Activated T-cell treated with anti-CD3 and anti-CD28 coated beads, Interleukin-2, amount 50 U/mL, for 4 hours (primary cell): Measurements from ENCODE around the gene SNAI3. TPM values are rescaled to one million over a fixed set of nuclear protein-coding genes. Genes with fewer than 3 reads are reported as not detected.
"Not testable (repeated sequence)": the region's sequence is repeated elsewhere in the genome, so short reads cannot be mapped to it uniquely, and the experiment has no call there.

ENCODE experiments used
- ATAC-seq, 2 donors: fragments of 200-7000 bp; cut with Tn5 transposase; one replicate each; pipeline ENCODE4 v1.10.0; 2021
- DNase-seq: peaks from one replicate; pipeline ENCODE4 v3.0.0-alpha.2; 2020
- H3K27me3 Mint-ChIP-seq: one replicate; pipeline ENCODE4 v1.8.0; 2021; ENCODE audit warnings: low read depth, mixed read lengths
- H3K36me3 Mint-ChIP-seq: one replicate; pipeline ENCODE4 v1.8.0; 2022; ENCODE audit warnings: mixed read lengths; ENCODE audit not compliant: insufficient read depth
- H3K4me1 Mint-ChIP-seq: one replicate; pipeline ENCODE4 v1.8.0; 2021; ENCODE audit warnings: low read depth, mixed read lengths
- H3K4me3 Mint-ChIP-seq: one replicate; pipeline ENCODE4 v1.8.0; 2021; ENCODE audit warnings: mild to moderate bottlenecking, moderate library complexity, mixed read lengths
- H3K9me3 Mint-ChIP-seq: one replicate; pipeline ENCODE4 v1.8.0; 2021; ENCODE audit warnings: mixed read lengths
- total RNA-seq, 3 donors: library from RNA; stranded (reverse); gene quantifications; one replicate each; pipeline ENCODE4 v1.2.1, GENCODE V29; 2021

SNAI3 gene
- total RNA-seq, 3 donors from 2014 or later = 0.90 to 1.3 (median 1.2) TPM

DNA sequence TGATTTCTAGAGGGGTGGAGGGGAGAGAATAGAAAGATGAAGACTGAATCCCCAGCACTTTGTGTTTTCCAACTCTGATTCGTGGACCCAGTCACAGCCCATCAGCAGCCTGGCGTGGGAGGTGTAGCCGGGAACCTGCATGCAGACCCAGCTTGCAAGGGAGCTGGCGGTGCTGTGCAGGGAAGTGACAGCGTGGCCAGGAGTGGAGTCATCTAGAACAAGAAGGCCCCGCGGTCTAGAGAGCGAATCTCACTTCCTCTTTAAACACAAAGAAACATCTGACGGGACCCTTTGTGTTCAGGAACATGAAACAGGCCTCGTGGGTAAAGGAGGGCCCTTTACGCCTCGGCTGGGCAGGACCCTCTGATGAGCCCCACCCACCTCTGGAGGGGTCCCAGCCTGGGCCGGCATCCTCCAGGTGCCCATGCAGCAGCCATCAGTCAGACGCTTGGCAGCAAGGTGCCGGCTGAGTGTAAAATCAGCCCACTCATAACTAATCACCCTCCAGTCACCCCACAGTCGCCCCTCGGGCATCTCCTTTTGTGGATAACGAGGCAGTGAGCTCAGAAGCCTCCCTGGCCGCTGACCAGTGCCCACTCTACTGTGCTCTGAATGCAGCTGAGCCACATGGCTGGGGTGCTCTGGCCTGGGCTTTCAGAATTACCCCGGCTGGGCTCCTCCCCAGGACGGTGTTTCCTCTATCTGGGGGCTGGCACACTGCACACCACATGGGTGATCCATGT lies 4.4 kb downstream of the SNAI3 start:
- Mint-ChIP-seq H3K36me3 (peaks cover 1% of the 10 kb centered on the region), H3K4me3 (peak overlapping the region; percentile 59), H3K9me3 (no peaks in the 10 kb centered on the region), H3K27me3 (no peaks in the 10 kb centered on the region), H3K4me1 (peaks cover 44% of the 10 kb centered on the region)
- peak; percentile 64 to 77 for ATAC-seq
- DNase-seq = peak; percentile 48

DNA sequence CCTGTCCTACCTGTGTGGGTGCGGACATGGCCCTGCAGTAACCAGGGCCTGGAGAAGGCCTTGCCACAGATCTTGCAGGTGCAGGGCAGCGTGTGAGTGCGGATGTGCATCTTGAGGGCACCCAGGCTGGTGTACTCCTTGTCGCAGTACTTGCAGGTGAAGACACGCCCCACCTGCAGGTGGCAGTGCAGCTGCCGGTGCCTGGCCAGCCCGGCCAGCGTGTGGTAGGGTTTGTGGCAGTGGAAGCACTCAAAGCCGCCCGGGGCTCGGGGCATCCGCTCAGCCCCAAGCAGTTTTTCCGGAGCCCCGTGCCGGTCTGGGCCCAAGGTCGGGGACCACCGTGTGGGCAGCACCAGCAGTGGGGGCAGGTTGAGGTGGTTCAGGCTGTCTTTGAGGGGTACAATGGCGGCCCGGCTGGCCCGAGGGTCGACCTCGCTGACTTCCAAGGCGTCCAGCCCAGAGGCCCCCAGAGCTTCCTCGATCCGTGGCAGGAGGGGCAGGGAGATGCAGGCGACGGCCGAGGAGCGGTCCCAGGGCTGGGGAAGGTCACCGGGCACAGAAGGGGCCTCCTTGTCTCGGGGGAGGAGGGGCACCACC lies 5.1 kb downstream of the SNAI3 start:
- Mint-ChIP-seq H3K9me3 (no peaks in the 10 kb centered on the region), H3K36me3 (peaks cover 1% of the 10 kb centered on the region), H3K4me3 (peak overlapping the region; percentile 59), H3K4me1 (peaks cover 44% of the 10 kb centered on the region), H3K27me3 (no peaks in the 10 kb centered on the region)
- DNase-seq = no peak
- no peak for ATAC-seq

DNA sequence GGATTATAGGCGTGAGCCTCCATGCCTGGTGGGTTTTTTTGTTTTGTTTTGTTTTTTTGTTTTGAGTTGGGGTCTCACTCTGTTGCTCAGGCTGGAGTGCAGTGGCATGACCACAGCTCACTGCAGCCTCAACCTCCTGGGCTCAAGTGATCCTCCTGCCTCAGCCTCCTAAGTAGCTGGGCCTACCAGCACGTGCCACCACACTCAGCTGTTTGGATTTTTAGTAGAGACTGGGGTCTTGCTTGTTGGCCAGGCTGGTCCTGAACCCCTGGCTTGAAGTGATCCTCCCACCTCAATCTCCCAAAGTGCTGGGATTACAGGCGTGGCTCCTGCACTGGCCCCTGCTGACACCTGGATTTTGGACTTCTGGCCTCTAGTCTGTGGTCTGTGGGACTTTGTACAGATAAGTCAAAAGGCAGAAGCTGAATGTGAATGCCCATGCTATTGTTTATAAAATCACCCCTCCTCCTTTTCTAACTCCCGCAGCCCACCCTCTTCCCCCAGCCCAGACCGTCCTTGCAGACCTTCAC lies 5.7 kb downstream of the SNAI3 start:
- H3K27me3 Mint-ChIP-seq = no peaks in the 10 kb centered on the region
- H3K4me1 Mint-ChIP-seq = peaks cover 44% of the 10 kb centered on the region
- ATAC-seq (no peak), DNase-seq (no peak)
- H3K36me3 Mint-ChIP-seq = peaks cover 1% of the 10 kb centered on the region
- H3K4me3 Mint-ChIP-seq = no peak overlapping the region
- H3K9me3 Mint-ChIP-seq = no peaks in the 10 kb centered on the region

DNA sequence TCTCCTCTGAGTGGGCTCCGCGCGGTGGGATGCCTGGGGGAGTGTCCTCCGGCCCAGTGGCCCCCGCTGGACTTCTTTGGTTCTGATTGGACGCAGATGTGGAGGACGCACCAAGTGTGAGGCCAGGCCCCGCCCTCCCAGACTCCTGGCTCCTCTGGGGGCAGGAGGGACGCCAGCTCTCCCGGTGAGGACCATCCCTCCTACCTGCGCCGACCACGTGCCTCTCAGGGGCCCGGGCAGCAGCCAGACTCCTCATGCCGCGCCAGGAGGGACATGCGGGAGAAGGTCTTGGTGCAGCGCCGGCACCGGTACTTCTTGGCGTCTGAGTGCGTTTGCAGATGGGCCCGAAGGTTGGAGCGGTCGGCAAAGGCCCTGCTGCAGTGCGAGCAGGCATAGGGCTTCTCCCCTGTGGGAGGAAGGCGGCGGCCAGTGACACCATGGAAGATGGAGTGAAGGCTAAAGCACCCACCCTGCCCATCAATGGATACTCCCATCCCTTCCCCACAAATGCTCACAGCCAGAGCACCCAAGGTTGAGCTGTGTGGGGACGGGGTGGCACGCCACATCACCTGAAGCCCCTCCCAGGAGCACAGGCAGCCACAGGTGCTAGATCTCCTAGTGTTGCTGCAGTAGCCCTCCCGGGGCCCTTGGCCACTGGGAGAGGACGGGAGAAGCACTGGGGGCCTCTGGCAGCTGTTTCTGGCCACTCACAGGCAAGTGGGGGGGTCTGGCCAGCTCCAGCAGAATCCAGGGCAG lies 7.9 kb downstream of the SNAI3 start:
- ATAC-seq = no peak
- no peak for DNase-seq
- Mint-ChIP-seq H3K36me3 (peaks cover 1% of the 10 kb centered on the region), H3K27me3 (no peaks in the 10 kb centered on the region), H3K4me1 (peaks cover 24% of the 10 kb centered on the region), H3K9me3 (no peaks in the 10 kb centered on the region), H3K4me3 (no peak overlapping the region)

DNA sequence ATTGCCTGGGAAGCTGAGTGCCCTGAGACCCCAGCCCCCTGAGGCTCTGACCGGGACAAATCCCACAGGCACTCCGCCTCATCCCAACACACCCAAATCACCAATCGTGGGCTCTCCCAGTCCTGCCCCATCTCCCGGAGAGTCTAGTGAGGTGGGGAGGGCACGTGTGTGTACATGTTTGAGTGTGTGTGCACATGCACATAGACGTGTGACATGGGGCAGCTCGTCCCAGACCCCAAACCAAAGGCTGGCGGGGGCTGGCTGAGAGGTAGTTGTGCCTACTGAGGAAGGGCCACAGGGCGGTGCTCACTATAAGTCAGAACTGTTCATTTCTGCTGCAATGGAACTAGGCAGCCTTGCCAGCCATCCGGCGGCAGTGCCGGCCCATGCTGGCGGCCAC lies 8.6 kb downstream of the SNAI3 start:
- ATAC-seq (no peak), DNase-seq (no peak)
- Mint-ChIP-seq H3K4me1 (peaks cover 22% of the 10 kb centered on the region), H3K36me3 (peaks cover 1% of the 10 kb centered on the region), H3K9me3 (no peaks in the 10 kb centered on the region), H3K4me3 (no peak overlapping the region), H3K27me3 (no peaks in the 10 kb centered on the region)

DNA sequence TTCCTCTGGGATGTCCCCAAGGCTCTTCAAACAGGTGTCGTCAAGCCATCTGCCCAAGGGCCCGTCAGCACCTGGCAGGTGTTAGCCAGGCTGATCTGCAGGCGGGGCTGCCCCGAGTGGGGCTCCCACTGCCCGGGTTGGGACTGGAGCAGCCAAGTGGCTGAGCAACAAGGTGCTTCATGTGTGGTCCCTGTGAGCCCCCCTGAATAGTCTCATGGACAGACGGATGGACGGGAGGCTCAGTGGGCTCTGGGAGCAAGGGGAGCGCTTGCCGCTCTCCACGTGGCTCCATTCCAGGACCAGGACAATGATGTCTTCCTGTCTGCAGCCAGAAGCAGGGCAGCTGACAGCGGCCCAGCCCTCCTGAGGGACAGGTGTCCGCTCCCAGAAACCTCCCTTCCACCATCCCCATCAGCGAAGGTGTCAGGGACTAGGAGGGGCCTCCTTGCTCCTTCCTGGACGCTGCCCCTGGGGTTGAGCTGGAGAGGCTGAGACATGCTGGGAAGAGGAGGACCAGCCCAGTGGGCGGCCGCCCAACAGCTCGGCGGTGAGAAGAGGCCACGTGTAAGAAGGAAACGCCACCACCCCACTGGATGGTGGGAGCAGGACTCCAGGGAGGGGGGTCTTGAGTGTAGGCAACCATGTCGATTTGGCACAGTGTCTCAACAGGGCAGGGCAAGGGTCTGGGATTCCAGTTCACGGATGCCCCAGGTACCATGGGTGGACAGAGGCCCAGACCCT lies 9.6 kb downstream of the SNAI3 start:
- no peak overlapping the region for H3K4me3 Mint-ChIP-seq
- no peaks in the 10 kb centered on the region for H3K27me3 Mint-ChIP-seq
- no peaks in the 10 kb centered on the region for H3K9me3 Mint-ChIP-seq
- ATAC-seq (no peak), DNase-seq (no peak)
- H3K4me1 Mint-ChIP-seq = peaks cover 13% of the 10 kb centered on the region
- peaks cover 1% of the 10 kb centered on the region for H3K36me3 Mint-ChIP-seq

DNA sequence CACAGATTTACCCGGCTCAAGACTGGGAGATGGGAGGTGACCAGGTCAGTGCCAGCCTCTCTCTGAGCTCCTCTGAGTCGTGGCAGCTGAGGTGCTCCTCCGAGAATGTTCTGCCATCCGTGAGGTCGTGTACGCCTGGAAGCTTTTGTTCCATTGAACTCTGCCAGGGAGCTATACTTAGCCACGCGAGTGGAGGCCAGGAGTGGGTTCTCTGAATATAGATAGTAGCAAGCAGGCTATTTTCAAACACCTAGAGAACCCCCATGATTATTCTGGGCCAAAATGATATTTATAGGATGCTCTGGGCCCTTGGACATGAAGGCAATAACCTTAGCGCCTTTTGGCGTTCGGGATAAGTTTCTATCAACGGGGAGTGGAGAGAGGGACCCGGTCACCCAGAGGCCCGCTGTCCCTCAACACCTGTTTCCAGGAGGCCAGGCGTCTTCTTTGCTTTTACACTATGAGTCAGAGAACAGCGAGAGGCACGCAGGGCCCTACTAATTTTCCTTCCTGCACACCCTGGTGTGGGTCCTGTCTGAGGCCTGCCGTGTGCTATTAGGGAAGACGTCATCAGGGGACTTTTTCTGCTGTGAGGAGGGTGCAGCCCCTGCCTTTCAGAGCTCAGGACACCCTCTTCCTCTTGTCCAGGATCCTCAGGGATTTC lies 12.5 kb downstream of the SNAI3 start:
- Mint-ChIP-seq H3K9me3 (no peaks in the 10 kb centered on the region), H3K4me1 (no peaks in the 10 kb centered on the region), H3K4me3 (no peak overlapping the region), H3K27me3 (no peaks in the 10 kb centered on the region), H3K36me3 (peaks cover 1% of the 10 kb centered on the region)
- ATAC-seq = no peak
- no peak for DNase-seq

DNA sequence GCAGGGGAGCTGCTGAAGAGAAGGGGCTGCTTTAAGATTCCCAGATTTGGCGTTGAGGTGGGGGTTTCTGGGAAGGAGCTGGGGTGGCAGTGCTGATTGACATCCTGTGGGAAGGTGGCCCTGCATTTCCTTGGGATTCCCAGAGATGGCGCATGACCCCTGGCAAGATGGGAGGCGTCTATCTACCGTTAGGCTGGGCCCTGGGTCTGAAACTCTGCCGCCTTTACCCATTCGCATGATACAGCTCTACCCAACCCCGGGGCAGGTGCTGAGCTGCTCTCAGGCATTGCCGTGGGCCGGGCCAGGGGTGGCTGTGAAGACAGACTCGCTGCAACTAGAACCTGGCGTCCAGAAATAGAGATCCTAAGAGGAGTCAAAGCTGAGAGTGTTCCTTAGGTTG lies 13.5 kb downstream of the SNAI3 start:
- Mint-ChIP-seq H3K4me3 (no peak overlapping the region), H3K9me3 (no peaks in the 10 kb centered on the region), H3K36me3 (peaks cover 3% of the 10 kb centered on the region), H3K27me3 (no peaks in the 10 kb centered on the region), H3K4me1 (no peaks in the 10 kb centered on the region)
- ATAC-seq (no peak), DNase-seq (no peak)

DNA sequence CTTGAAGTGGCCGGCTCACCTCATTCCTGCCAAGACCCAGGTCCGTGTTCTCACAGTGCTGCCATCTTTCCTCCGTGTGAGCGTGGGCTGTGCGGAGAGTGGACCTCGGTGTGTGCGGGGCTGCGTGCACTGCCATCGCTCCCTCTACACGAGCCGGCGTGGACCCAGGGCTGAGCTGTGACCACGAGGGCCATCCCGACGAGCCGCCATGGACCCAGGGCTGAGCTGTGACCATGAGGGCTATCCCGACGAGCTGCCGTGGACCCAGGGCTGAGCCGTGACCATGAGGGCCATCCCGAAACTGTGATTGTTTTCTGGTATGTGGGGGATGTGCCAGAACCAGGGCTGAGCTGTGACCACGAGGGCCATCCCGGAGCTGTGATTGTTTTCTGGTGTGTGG lies 14.5 kb downstream of the SNAI3 start:
- DNase-seq (no peak), ATAC-seq (no peak)
- H3K27me3 Mint-ChIP-seq = no peaks in the 10 kb centered on the region
- peaks cover 2% of the 10 kb centered on the region for H3K36me3 Mint-ChIP-seq
- H3K4me1 Mint-ChIP-seq = no peaks in the 10 kb centered on the region
- no peaks in the 10 kb centered on the region for H3K9me3 Mint-ChIP-seq
- no peak overlapping the region for H3K4me3 Mint-ChIP-seq

DNA sequence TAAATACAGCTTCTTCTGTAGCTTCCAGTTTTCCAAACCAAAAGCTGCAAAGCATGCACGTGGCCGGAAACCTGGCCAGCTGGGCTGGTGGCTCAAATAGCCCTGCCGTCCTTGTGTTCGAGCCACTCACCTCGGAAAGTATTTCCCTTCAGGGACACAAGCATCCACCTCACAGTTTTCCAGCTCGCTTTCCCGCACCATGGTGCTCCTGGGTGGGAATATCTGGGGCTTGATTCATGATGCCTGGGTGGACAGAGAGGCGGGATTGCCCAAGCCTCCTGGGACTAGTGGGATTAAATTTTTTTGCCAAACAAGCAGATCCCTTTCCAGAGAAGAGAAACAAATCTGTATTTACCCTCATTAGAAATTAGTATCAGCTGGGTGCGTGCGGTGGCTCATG lies 16.3 kb downstream of the SNAI3 start:
- Mint-ChIP-seq H3K36me3 (peaks cover 2% of the 10 kb centered on the region), H3K27me3 (no peaks in the 10 kb centered on the region), H3K4me1 (peaks cover 1% of the 10 kb centered on the region), H3K9me3 (no peaks in the 10 kb centered on the region), H3K4me3 (no peak overlapping the region)
- ATAC-seq = no peak
- no peak for DNase-seq

DNA sequence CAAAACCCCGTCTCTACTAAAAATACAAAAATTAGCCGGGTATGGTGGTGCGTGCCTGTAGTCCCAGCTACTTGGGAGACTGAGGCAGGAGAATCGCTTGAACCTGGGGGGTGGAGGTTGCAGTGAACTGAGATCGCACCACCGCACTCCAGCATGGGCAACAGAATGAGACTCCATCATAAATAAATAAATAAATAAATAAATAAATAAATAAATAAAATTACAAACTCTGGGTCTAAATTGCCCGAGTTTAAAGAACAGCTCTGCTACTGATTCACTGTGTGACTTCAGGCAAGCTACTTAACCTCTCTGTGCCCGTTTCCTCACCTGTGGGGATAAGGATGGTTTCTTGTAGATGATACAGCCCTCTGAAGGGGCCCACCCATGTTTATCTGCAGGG lies 16.8 kb downstream of the SNAI3 start:
- ATAC-seq, H3K9me3 Mint-ChIP-seq, H3K4me3 Mint-ChIP-seq, H3K36me3 Mint-ChIP-seq, H3K4me1 Mint-ChIP-seq, DNase-seq, H3K27me3 Mint-ChIP-seq: not testable (repeated sequence)

DNA sequence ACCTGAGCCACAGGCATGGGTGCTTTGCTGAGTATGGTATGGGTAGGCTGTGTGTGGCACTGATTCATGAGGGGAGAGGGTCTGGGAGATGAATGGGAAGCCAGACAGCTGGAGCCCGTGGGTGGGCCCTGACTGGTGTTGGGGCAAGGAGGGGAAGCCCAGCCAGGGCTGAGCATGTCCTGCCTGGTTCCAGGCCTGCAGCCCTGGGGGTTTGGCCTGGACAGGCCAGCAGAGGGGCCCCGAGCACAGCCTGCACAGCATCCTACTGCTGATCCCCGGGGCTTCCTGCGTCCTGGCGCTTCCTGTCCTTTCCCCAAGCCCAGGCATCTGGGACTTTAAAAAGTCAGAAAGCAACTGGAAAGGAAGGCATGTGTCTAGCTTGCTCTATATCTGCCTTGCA lies 18.8 kb downstream of the SNAI3 start:
- ATAC-seq (no peak), DNase-seq (no peak)
- Mint-ChIP-seq H3K27me3 (no peaks in the 10 kb centered on the region), H3K36me3 (peaks cover 2% of the 10 kb centered on the region), H3K4me1 (peaks cover 7% of the 10 kb centered on the region), H3K4me3 (no peak overlapping the region), H3K9me3 (no peaks in the 10 kb centered on the region)

DNA sequence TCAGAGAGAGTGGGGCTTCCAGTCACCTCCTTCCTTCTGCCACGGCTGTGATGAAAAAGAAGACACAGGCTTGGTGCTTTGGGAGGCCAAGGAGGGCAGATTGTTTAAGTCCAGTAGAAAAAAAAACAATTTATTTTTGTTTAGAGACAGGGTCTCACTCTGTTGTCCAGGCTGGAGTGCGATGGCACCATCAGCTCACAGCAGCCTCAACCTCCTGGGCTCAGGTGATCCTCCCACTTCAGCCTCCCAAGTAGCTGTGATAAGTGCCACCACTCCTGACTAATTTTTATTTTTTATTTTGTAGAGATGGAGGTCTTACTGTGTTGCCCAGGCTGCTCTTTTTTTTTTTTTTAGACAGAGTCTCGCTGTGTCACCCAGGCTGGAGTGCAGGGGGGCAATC lies 20.7 kb downstream of the SNAI3 start:
- Mint-ChIP-seq H3K4me3 (no peak overlapping the region), H3K27me3 (no peaks in the 10 kb centered on the region)
- no peak for ATAC-seq

DNA sequence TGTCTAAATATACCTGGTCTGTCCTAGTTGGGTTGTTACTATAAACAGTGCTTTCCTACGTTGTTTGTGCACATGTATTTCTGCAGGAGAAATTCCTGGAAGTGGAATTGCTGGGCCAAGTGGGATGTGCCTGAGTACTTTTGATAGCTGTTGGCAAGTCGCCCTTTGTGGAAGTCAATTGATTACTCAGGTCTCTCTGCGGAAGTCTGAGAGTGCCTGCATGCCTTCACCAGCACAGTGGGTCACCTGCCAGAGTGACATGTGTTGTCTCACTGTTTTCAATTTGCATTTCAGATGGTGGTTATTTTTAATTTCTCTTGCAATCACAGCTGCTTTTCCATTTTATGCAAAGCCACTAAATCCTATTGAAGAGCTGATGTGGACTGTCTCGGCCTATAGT lies 21.2 kb downstream of the SNAI3 start:
- peaks cover 4% of the 10 kb centered on the region for H3K36me3 Mint-ChIP-seq
- H3K27me3 Mint-ChIP-seq = no peaks in the 10 kb centered on the region

More for the DNA sequence above, 20.7 kb downstream of the SNAI3 start:
- Mint-ChIP-seq H3K9me3 (no peaks in the 10 kb centered on the region), H3K36me3 (peaks cover 2% of the 10 kb centered on the region), H3K4me1 (peaks cover 16% of the 10 kb centered on the region)
- no peak for DNase-seq

More for the DNA sequence above, 21.2 kb downstream of the SNAI3 start:
- Mint-ChIP-seq H3K9me3 (no peaks in the 10 kb centered on the region), H3K4me1 (peaks cover 16% of the 10 kb centered on the region), H3K4me3 (peak overlapping the region; percentile 45)
- DNase-seq = no peak
- no peak for ATAC-seq
